Heart left ventricle (tissue), 16 donors: Measurements from ENCODE around the gene C20orf202. TPM values are rescaled to one million over a fixed set of nuclear protein-coding genes. Genes with fewer than 3 reads are reported as not detected.
A peak's percentile ranks its signal among the peaks of the same experiment; 100 is the strongest.

Source experiments
- ATAC-seq, 4 donors: fragments of 200-7000 bp; cut with Tn5 transposase; one replicate each; pipeline ENCODE4 v1.9.1; 2020 to 2022; ENCODE audit warnings: moderate library complexity in 4 of 4, mild to moderate bottlenecking in 3 of 4, moderate number of reproducible peaks in 1 of 4
- DNase-seq, 5 donors: peaks; one replicate each; pipeline ENCODE4 v3.0.0-alpha.2; 2020
- H3K27ac ChIP-seq, 12 donors: fragments of 200-600 bp; sonication (generic) in 4 of 12; one replicate each; pipeline versions ENCODE4 v1.5.0 to v1.8.0; 2016 to 2022; ENCODE audit warnings: mild to moderate bottlenecking in 2 of 12
- H3K27me3 ChIP-seq, 9 donors: fragments of 200-600 bp; sonication (generic) in 2 of 9; one replicate each; pipeline versions ENCODE4 v1.5.1 to v1.8.0; 2016 to 2022; ENCODE audit warnings: mild to moderate bottlenecking in 3 of 9
- H3K36me3 ChIP-seq, 9 donors: fragments of 200-600 bp; sonication (generic) in 2 of 9; one replicate each; pipeline versions ENCODE4 v1.5.0 to v1.8.0; 2018 to 2022; ENCODE audit warnings: mild to moderate bottlenecking in 2 of 9
- H3K4me1 ChIP-seq, 12 donors: fragments of 200-600 bp; sonication (generic) in 4 of 12; one replicate each; pipeline versions ENCODE4 v1.5.0 to v1.8.0; 2016 to 2022; ENCODE audit warnings: mild to moderate bottlenecking in 3 of 12
- H3K4me3 ChIP-seq, 12 donors: fragments of 200-600 bp; sonication (generic) in 4 of 12; one replicate each; pipeline versions ENCODE4 v1.5.0 to v1.8.0; 2017 to 2022; ENCODE audit warnings: mild to moderate bottlenecking in 9 of 12, moderate library complexity in 4 of 12
- H3K9me3 ChIP-seq, 12 donors: fragments of 200-600 bp; sonication (generic) in 4 of 12; one replicate each; pipeline versions ENCODE4 v1.5.0 to v1.8.0; 2016 to 2022; ENCODE audit warnings: mild to moderate bottlenecking in 1 of 12
- POLR2A ChIP-seq, 2 donors: fragments of 450-650 bp; IDR thresholded peaks; one replicate each; pipeline ENCODE4 v1.6.1; 2017; ENCODE audit warnings: antibody characterized with exemption in 2 of 2, mild to moderate bottlenecking in 2 of 2, moderate library complexity in 2 of 2
- WGBS, 4 donors: extraction: QIAGEN DNeasy Blood & Tissue Kit in 2 of 4; methylation state at CpG; one replicate each; pipeline versions ENCODE4 v1.1.5 to v1.1.7; 2013 to 2018; 5-methylcytosine and 5-hydroxymethylcytosine counted together
- intact Hi-C, 10 donors: fragments of 100-400 bp; cut with DNase I; formaldehyde crosslinking; loops; one replicate each; pipeline versions ENCODE4 v1.11.1 to v1.14.2; 2022
- polyA plus RNA-seq, 2 donors: library from polyadenylated mRNA; stranded (reverse); fragments of 200-250 nt; gene quantifications; one replicate each; pipeline ENCODE4 v1.2.3, GENCODE V29; 2013
- total RNA-seq, 9 donors: library from RNA; depleted of rRNA in 2 of 9; stranded (reverse); fragments of >200 nt in 2 of 9; fragmentation: NEBNext Ultra II Directional in 3 of 9; extraction: Animal tissue kit (Norgen Biotek cat#: 25700) in 3 of 9; gene quantifications; one replicate each; pipeline versions ENCODE4 v1.1.0 to v1.2.4, GENCODE V29; 2016 to 2023
- TF ChIP-seq, protein P1 (sequence below), 12 donors: fragments of 200-600 bp; sonication (generic) in 4 of 12; IDR thresholded peaks; one replicate each; pipeline versions ENCODE4 v1.5.0 to v1.8.0; 2018 to 2022; ENCODE audit warnings: antibody characterized with exemption in 12 of 12, mild to moderate bottlenecking in 5 of 12
- donor health status: ischemic (EF 13 %, LVEDD 7.1; RV severe dilation, severe dysfunction).
- donor health status: healthy with polysubstance abuse.
- donor health status: DM: no; HTN: yes; CAD: no.
- donor health status: DM: no; HTN: no; CAD: no.
- donor health status: ischemic (EF 25% LVEDD 6.9; RV normal size, moderate dysfunction).
- donor health status: ischemic (EF 25% LVEDD 5.7; RV mildly dilated, moderate dysfunction).
- donor health status: healthy.
- donor health status: DM: yes; HTN: yes; CAD: no.
- donor health status: ischemic (EF 35%, LVEDD 5.7; RV mildly dilated, moderate dysfunction).
- donor health status: nonischemic (EF 11% LVEDD 7.7; RV severe dilation, severe dysfunction).
- donor health status: DM: yes; HTN: yes; CAD: no.
- donor health status: PGD.
- donor health status: ischemic (EF 29% LVEDD 5.4; RV normal size, mild dysfunction).
- donor health status: nonischemic (EF 23%, LVEDD 6.1; RV moderate dilation, normal function).

C20orf202 gene
- total and polyA plus RNA-seq, 11 donors, result 0.21 to 0.47 (median 0.32) TPM; not detected in 1

DNA sequence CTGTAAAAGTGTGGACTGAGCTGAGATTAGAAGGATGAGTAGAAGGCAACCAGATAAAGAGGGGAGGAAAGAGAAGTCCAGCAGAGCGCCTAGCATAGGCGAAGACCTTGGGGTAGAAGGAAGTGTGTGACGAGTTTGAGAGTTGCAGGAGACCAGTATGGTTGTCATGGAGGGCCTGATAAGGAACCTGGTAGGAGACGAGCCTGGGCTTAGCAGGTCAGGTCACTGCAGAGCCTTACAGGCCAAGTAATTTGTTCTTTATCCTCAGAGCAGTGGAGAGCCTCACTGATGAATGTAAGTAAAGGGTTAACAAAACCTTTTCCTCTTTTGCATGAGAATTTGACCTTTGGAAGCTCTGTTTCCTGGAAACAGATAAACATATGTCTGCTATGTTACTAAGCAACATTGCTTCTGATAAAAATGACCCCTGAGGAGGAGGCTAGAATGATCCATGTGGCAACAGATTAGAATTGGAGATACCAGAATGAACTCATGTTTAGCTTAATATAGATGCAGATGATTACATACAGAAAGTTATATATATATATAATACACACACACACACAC is 15.6 kb upstream of the C20orf202 start:
- no peaks in the 10 kb centered on the region for H3K36me3 ChIP-seq
- H3K4me3 ChIP-seq, result no peak overlapping the region
- no peaks in the 10 kb centered on the region for H3K9me3 ChIP-seq
- H3K27ac ChIP-seq, result peak overlapping the region in 4 of 12 donors; percentile 2 to 47 (median 24)
- TF ChIP-seq POLR2A (IDR thresholded peaks at IDR 0.05), result no peak
- TF ChIP-seq, protein P1, sequence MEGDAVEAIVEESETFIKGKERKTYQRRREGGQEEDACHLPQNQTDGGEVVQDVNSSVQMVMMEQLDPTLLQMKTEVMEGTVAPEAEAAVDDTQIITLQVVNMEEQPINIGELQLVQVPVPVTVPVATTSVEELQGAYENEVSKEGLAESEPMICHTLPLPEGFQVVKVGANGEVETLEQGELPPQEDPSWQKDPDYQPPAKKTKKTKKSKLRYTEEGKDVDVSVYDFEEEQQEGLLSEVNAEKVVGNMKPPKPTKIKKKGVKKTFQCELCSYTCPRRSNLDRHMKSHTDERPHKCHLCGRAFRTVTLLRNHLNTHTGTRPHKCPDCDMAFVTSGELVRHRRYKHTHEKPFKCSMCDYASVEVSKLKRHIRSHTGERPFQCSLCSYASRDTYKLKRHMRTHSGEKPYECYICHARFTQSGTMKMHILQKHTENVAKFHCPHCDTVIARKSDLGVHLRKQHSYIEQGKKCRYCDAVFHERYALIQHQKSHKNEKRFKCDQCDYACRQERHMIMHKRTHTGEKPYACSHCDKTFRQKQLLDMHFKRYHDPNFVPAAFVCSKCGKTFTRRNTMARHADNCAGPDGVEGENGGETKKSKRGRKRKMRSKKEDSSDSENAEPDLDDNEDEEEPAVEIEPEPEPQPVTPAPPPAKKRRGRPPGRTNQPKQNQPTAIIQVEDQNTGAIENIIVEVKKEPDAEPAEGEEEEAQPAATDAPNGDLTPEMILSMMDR (IDR thresholded peaks at IDR 0.05), result no peak
- no peak for DNase-seq
- H3K27me3 ChIP-seq, result peaks cover 0 to 38% (median 9%) of the 10 kb centered on the region in 9 donors
- peak in 2 of 4 donors; percentile 6 to 8 for ATAC-seq
- peaks cover 0 to 35% (median 8%) of the 10 kb centered on the region in 12 donors for H3K4me1 ChIP-seq
- 65 to 71% (median 67%) methylated on average over 4 of the region's 4 CpGs for WGBS, 4 donors
- intact Hi-C loops, result loop anchor here in 3 of 10 donors (10.0 kb wide), 2 partner anchors 223 to 373 kb away; no protein-coding TSS in a partner anchor

DNA sequence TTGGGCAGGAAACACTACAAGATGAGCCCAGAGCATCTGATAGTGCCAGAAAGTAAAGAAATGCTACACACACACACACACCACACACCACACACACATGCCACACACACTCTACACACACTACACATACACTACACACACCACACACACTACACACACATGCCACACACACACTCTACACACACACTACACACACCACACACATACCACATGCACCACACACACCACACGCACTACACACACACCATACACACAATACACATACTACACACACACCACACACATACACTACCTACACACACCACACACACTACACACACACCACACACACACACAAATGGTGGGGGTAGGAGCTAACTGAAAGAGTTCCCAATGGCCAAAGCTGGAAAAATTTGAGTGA is 14.9 kb upstream of the C20orf202 start:
- 91 to 100% (median 97%) methylated on average over 1 of the region's 1 CpG for WGBS, 4 donors
- intact Hi-C loops, result loop anchor here in 3 of 10 donors (10.0 kb wide), 2 partner anchors 224 to 374 kb away; no protein-coding TSS in a partner anchor
- no peak overlapping the region for H3K4me3 ChIP-seq
- no peaks in the 10 kb centered on the region for H3K36me3 ChIP-seq
- H3K9me3 ChIP-seq, result no peaks in the 10 kb centered on the region
- peaks cover 0 to 37% (median 9%) of the 10 kb centered on the region in 9 donors for H3K27me3 ChIP-seq
- peaks cover 0 to 35% (median 8%) of the 10 kb centered on the region in 12 donors for H3K4me1 ChIP-seq
- TF ChIP-seq, protein P1 (IDR thresholded peaks at IDR 0.05), result no peak
- no peak for TF ChIP-seq POLR2A (IDR thresholded peaks at IDR 0.05)
- no peak overlapping the region for H3K27ac ChIP-seq
- DNase-seq, result no peak
- ATAC-seq, result no peak

DNA sequence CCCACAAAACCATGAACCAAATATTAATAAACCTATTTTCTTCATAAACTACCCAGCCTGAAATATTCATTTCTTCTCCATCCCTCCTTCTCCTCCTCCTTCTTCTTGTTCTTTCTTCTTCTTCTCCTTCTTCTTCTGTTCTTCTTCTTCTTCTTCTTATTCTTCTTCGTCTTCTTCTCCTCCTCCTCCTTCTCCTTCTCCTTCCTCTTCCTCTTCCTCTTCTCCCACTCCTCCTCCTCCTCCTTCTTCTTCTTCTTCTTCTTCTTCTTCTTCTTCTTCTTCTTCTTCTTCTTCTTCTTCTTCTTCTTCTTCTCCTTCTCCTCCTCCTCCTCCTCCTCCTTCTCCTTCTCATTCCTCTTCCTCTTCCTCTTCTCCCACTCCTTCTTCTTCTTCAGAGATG is 13.4 kb upstream of the C20orf202 start:
- intact Hi-C loops, result loop anchor here in 3 of 10 donors (10.0 kb wide), 2 partner anchors 225 to 375 kb away; no protein-coding TSS in a partner anchor
- H3K9me3 ChIP-seq, result no peaks in the 10 kb centered on the region
- no peaks in the 10 kb centered on the region for H3K36me3 ChIP-seq
- DNase-seq (no peak), ATAC-seq (no peak)
- no peak overlapping the region for H3K27ac ChIP-seq
- peaks cover 0 to 23% (median 8%) of the 10 kb centered on the region in 9 donors for H3K27me3 ChIP-seq
- H3K4me1 ChIP-seq, result peaks cover 0 to 30% (median 5%) of the 10 kb centered on the region in 12 donors
- WGBS, 4 donors, result 58 to 73% (median 70%) methylated on average over 1 of the region's 1 CpG
- H3K4me3 ChIP-seq, result no peak overlapping the region
- TF ChIP-seq POLR2A (IDR thresholded peaks at IDR 0.05), result no peak
- TF ChIP-seq, protein P1 (IDR thresholded peaks at IDR 0.05), result no peak

DNA sequence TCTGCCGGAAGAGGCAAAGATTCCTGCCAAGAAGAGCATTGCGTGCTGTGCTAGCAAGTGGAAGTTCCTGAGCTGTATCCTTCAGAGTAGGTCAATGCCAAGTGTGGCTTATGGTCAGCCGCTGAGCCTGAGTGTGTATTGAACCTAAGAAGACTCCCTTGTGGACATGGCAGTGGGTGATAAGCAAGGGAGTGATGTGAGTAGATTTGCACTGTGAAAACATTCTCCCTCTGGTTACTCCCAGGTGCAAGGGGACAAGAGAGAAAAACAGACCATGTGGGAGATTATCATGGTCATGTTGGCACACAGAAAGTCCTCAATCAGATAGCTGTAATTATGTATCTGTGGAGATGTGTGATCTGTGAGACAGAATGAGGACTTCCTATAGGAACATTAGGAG is 12.4 kb upstream of the C20orf202 start:
- intact Hi-C loops, result no loop called here

More for the DNA sequence above, 12.4 kb upstream of the C20orf202 start:
- H3K4me3 ChIP-seq, result no peak overlapping the region
- WGBS, 4 donors, result 63 to 78% (median 73%) methylated on average over 3 of the region's 3 CpGs
- no peaks in the 10 kb centered on the region for H3K36me3 ChIP-seq
- no peak for DNase-seq
- H3K27me3 ChIP-seq, result peaks cover 0 to 16% (median 3%) of the 10 kb centered on the region in 9 donors
- no peak overlapping the region for H3K27ac ChIP-seq
- no peaks in the 10 kb centered on the region for H3K9me3 ChIP-seq
- H3K4me1 ChIP-seq, result peaks cover 0 to 20% (median 3%) of the 10 kb centered on the region in 12 donors
- no peak for TF ChIP-seq POLR2A (IDR thresholded peaks at IDR 0.05)
- TF ChIP-seq, protein P1 (IDR thresholded peaks at IDR 0.05), result no peak
- no peak for ATAC-seq
